ENCODE results near the gene POGLUT2. TPM values are rescaled to one million over a fixed set of nuclear protein-coding genes. Genes with fewer than 3 reads are reported as not detected.

The POGLUT2 gene
- total and polyA plus RNA-seq, 2 donors (not counting 3 experiments of a cell fraction or from before 2014, with no cell fraction given) = 17.9 to 22.5 TPM

GRCh38 chr13:102771298-102772041 is 27.3 kb downstream of the POGLUT2 start:
- H3K4me1 ChIP-seq (ENCODE audit: control insufficient read depth, extremely low read depth, insufficient read depth, low read length) = peaks cover 18% of the 10 kb centered on the region
- BruUV-seq (replicated peaks) = no TSS peak
- no peak overlapping the region for H3K27ac ChIP-seq (ENCODE audit: insufficient read depth, low read depth, low read length)
- no peak for DNase-seq (ENCODE audit: low read depth, low spot score)
- no peak overlapping the region for H3K9ac ChIP-seq (replicated peaks; ENCODE audit: extremely low read depth, insufficient read depth, low read length)
- intact Hi-C loops (cut with micrococcal nuclease) = loop anchor here (2.0 kb wide), 1 partner anchor 377 kb away; no protein-coding TSS in a partner anchor
- dilution Hi-C loops (cut with MboI; ENCODE audit: extremely low pct_ligation_motif_present, low sequenced_read_pairs) = no loop called here
- H3K79me2 ChIP-seq (ENCODE audit: control insufficient read depth, insufficient read depth, low read length) = peaks cover 22% of the 10 kb centered on the region
- H3K4me2 ChIP-seq (ENCODE audit: insufficient read depth, low read length) = no peak overlapping the region
- ChIA-PET POLR2A (no interaction called here), CTCF (interaction anchor here (1.5 to 3.1 kb wide), 3 partner anchors 58 to 189 kb away, joined by 3 to 29 read pairs (median 4); no protein-coding TSS in a partner anchor)
- no peaks in the 10 kb centered on the region for H3K36me3 ChIP-seq (ENCODE audit: control insufficient read depth in 2 of 2, extremely low read depth in 1 of 2, insufficient read depth in 2 of 2, low read length in 2 of 2)
- H4K20me1 ChIP-seq (replicated peaks; ENCODE audit: control insufficient read depth, extremely low read depth, insufficient read depth, low read length) = no peaks in the 10 kb centered on the region
- peak; percentile 21 for FAIRE-seq
- H3K9me3 ChIP-seq (replicated peaks; ENCODE audit: control insufficient read depth, insufficient read depth, low read length) = no peaks in the 10 kb centered on the region
- no peaks in the 10 kb centered on the region for H3K9me1 ChIP-seq (replicated peaks; ENCODE audit: control insufficient read depth, extremely low read depth, insufficient read depth, low read length)
- no peaks in the 10 kb centered on the region for H3K27me3 ChIP-seq (ENCODE audit: control insufficient read depth in 2 of 2, insufficient read depth in 2 of 2, low read length in 2 of 2)
- no peak for TF ChIP-seq FOS (IDR thresholded peaks at IDR 0.05; ENCODE audit: borderline replicate concordance, insufficient read depth, low read length)
- no peak for TF ChIP-seq POLR2AphosphoS5 (IDR thresholded peaks at IDR 0.05; ENCODE audit: insufficient read depth, low read depth, low read length)
- no peak for TF ChIP-seq JUN (IDR thresholded peaks at IDR 0.05; ENCODE audit: borderline replicate concordance, insufficient read depth, insufficient read length, low read depth)
- no peak for TF ChIP-seq MYC (IDR thresholded peaks at IDR 0.05; ENCODE audit: low read depth, low read length)
- TF ChIP-seq MAX (IDR thresholded peaks at IDR 0.05; ENCODE audit: insufficient read depth, insufficient read length) = no peak
- TF ChIP-seq GATA2 (IDR thresholded peaks at IDR 0.05; ENCODE audit: insufficient read depth, insufficient read length, low read depth, low read length) = no peak
- no peak for TF ChIP-seq POLR2A (IDR thresholded peaks at IDR 0.05; ENCODE audit: low read depth, low read length)
- no peak for TF ChIP-seq EZH2 (IDR thresholded peaks at IDR 0.05; ENCODE audit: borderline replicate concordance, low read depth, low read length, severe bottlenecking)
- no peak for TF ChIP-seq CTCF (IDR thresholded peaks at IDR 0.05; ENCODE audit: extremely low read depth in 1 of 2, insufficient read depth in 1 of 2, low read depth in 1 of 2, low read length in 2 of 2)
- no peak overlapping the region for H3K4me3 ChIP-seq (replicated peaks in 1 of 3; ENCODE audit: insufficient read depth in 1 of 3, low read depth in 1 of 3, low read length in 3 of 3)
- no peak overlapping the region for H2AFZ ChIP-seq (ENCODE audit: low read depth, low read length)
